Measurements from ENCODE around the gene BCO1. TPM values are rescaled to one million over a fixed set of nuclear protein-coding genes. Genes with fewer than 3 reads are reported as not detected.

BCO1 gene, protein sequence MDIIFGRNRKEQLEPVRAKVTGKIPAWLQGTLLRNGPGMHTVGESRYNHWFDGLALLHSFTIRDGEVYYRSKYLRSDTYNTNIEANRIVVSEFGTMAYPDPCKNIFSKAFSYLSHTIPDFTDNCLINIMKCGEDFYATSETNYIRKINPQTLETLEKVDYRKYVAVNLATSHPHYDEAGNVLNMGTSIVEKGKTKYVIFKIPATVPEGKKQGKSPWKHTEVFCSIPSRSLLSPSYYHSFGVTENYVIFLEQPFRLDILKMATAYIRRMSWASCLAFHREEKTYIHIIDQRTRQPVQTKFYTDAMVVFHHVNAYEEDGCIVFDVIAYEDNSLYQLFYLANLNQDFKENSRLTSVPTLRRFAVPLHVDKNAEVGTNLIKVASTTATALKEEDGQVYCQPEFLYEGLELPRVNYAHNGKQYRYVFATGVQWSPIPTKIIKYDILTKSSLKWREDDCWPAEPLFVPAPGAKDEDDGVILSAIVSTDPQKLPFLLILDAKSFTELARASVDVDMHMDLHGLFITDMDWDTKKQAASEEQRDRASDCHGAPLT
- under 1 TPM in 2 of 9 donors, not detected in 7; 0.70 to 0.75 TPM for total RNA-seq
- not detected for polyA plus RNA-seq
- long read RNA-seq, donor 1: 0 reads
- long read RNA-seq, donor 2: 0 reads
- long read RNA-seq, donor 3: 0 reads

- peak within 1 kb of the TSS in 10 of 12 donors; percentile 13 to 48 (median 34) for H3K4me3 ChIP-seq
- intact Hi-C loops (cut with DNase I): loop anchor here in 1 of 10 donors (1.0 kb wide), 1 partner anchor 28 kb away; no protein-coding TSS in a partner anchor
- WGBS, 4 donors: 14 to 19% (median 18%) methylated on average over 10 of the region's 10 CpGs
- peak in 1 of 4 donors; percentile 6 for ATAC-seq
- no peak for TF ChIP-seq CTCF (IDR thresholded peaks at IDR 0.05)
- TF ChIP-seq POLR2A (IDR thresholded peaks at IDR 0.05): no peak
- no peaks in the 10 kb centered on the region for H3K27me3 ChIP-seq
- H3K9me3 ChIP-seq: no peaks in the 10 kb centered on the region
- peak within 1 kb of the TSS in 11 of 12 donors; percentile 4 to 81 (median 56) for H3K27ac ChIP-seq
- no peak for DNase-seq
- peaks cover 0 to 19% (median 2%) of the 10 kb centered on the region in 12 donors for H3K4me1 ChIP-seq
- H3K36me3 ChIP-seq: no peaks in the 10 kb centered on the region
Measured at GRCh38 chr16:81238296-81239011, at the start of gene BCO1. BCO1 (plus strand) TSS chr16:81238689; CDS start chr16:81238909, 220 bp downstream.

DNA sequence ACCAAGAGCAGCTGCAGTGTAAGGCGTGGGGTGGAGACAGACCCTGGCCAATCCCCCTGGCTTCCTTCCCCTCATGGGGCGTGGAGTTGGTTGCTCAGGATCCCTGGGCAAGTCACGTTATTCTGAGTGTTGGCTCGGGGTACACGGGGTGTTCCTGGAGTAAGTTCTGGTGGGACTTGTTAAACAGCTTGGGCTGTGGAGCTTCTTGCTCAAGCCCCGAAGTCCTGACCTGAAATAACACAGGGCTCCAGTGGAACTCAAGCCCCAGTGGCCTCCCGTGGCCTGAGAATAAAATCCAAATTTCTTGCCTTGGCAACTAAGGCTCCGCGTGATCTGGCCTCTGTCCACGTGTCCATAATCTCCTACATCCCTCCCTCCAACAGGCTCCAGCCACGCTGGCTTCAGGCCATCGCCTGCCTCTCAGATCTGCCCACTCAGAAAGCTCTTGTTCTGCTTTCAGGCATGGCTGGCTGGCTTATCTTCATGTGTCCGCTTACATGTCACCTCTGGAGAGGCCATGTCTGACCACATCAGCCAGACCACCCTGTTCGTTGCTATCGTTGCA, 49.3 kb upstream of the BCO1 start:
- H3K4me1 ChIP-seq: peaks cover 0 to 11% (median 0%) of the 10 kb centered on the region in 12 donors

GRCh38 chr16:81190667-81191066, 47.8 kb upstream of the BCO1 start:
- no peak overlapping the region for H3K27ac ChIP-seq
- DNase-seq (no peak), ATAC-seq (no peak)
- peaks cover 0 to 11% (median 0%) of the 10 kb centered on the region in 12 donors for H3K4me1 ChIP-seq
- no peaks in the 10 kb centered on the region for H3K36me3 ChIP-seq
- intact Hi-C loops (cut with DNase I): loop anchor here in 1 of 10 donors (10.0 kb wide), 1 partner anchor 156 kb away; the partner anchor contains the start of gene ATMIN
- no peaks in the 10 kb centered on the region for H3K27me3 ChIP-seq
- H3K9me3 ChIP-seq: no peaks in the 10 kb centered on the region
- no peak overlapping the region for H3K4me3 ChIP-seq
- no peak for TF ChIP-seq CTCF (IDR thresholded peaks at IDR 0.05)
- no peak for TF ChIP-seq POLR2A (IDR thresholded peaks at IDR 0.05)
- 53 to 65% (median 56%) methylated on average over 3 of the region's 3 CpGs for WGBS, 4 donors

More for the DNA sequence above, 49.3 kb upstream of the BCO1 start:
- H3K4me3 ChIP-seq: no peak overlapping the region
- ATAC-seq (peak; percentile 86 to 92 (median 88)), DNase-seq (peak; percentile 68 to 89 (median 79))
- no peaks in the 10 kb centered on the region for H3K36me3 ChIP-seq
- TF ChIP-seq CTCF (IDR thresholded peaks at IDR 0.05) (no peak), POLR2A (IDR thresholded peaks at IDR 0.05) (no peak)
- H3K27ac ChIP-seq: peak overlapping the region in 7 of 12 donors; percentile 0 to 73 (median 33)
- WGBS, 4 donors: 30 to 44% (median 35%) methylated on average over 15 of the region's 15 CpGs
- intact Hi-C loops (cut with DNase I): no loop called here
- H3K27me3 ChIP-seq: no peaks in the 10 kb centered on the region
- H3K9me3 ChIP-seq: no peaks in the 10 kb centered on the region

Data from heart left ventricle (tissue), 16 donors.